Stimulated activated CD8-positive, alpha-beta memory T cell treated with anti-CD3 and anti-CD28 coated beads, Interleukin-12 subunit alpha, Interleukin-12 subunit beta, amount 100 ng/mL, for 1 hour (primary cell): ENCODE measurements around the gene NME2.

ENCODE experiments used
- DNase-seq: peaks from one replicate; pipeline ENCODE4 v3.0.0-alpha.2; 2020; ENCODE audit warnings: low read depth

NME2 gene

GRCh38 chr17:51203838-51204237 is 37.6 kb downstream of the NME2 start:
- no peak for DNase-seq

- no peak for DNase-seq
Measured at GRCh38 chr17:51214920-51215319, 48.7 kb downstream of the NME2 start.

- DNase-seq = no peak
Measured at GRCh38 chr17:51217946-51218345, 51.7 kb downstream of the NME2 start.

- DNase-seq = no peak
Measured at GRCh38 chr17:51221322-51221721, 55.1 kb downstream of the NME2 start.
